SK-N-MC (cell line): Measurements from ENCODE around the gene RBBP8NL.

ENCODE experiments used
- EZH2 ChIP-seq: fragments of 200-600 bp; sonication (generic); IDR thresholded peaks from one replicate; pipeline ENCODE4 v1.6.1; 2017; ENCODE audit warnings: antibody characterized with exemption
- POLR2AphosphoS5 ChIP-seq: IDR thresholded peaks from 2 replicates; pipeline ENCODE4 v1.6.1; 2012; ENCODE audit warnings: mild to moderate bottlenecking, low read depth, low read length, borderline replicate concordance

GRCh38 chr20:62446481-62446880 lies 19.1 kb upstream of the RBBP8NL start:
- no peak for TF ChIP-seq EZH2
- TF ChIP-seq POLR2AphosphoS5: no peak
